GM13977 (cell line): Measurements from ENCODE around the gene GSTT4.
"Not testable (repeated sequence)": the region's sequence is repeated elsewhere in the genome, so short reads cannot be mapped to it uniquely, and the experiment has no call there.

Source experiments
- DNase-seq: peaks from one replicate; pipeline ENCODE4 v3.0.0; 2012; ENCODE audit warnings: low spot score
- in situ Hi-C: fragments of 300-500 bp; cut with MboI; formaldehyde crosslinking; loops from one replicate; pipeline ENCODE4 v1.12.0; 2022; ENCODE audit warnings: low sequenced_read_pairs, low pct_unique_long_range_greater_than_20kb, mixed read lengths, inconsistent platforms; ENCODE audit not compliant: unreplicated experiment
- TF ChIP-seq, protein P1 (sequence below): IDR thresholded peaks from 2 replicates; pipeline ENCODE4 v1.5.1; 2012; ENCODE audit warnings: mild to moderate bottlenecking, control low read depth; ENCODE audit not compliant: insufficient read depth; ENCODE audit errors: extremely low read depth, missing control alignments

Gene GSTT4

DNA sequence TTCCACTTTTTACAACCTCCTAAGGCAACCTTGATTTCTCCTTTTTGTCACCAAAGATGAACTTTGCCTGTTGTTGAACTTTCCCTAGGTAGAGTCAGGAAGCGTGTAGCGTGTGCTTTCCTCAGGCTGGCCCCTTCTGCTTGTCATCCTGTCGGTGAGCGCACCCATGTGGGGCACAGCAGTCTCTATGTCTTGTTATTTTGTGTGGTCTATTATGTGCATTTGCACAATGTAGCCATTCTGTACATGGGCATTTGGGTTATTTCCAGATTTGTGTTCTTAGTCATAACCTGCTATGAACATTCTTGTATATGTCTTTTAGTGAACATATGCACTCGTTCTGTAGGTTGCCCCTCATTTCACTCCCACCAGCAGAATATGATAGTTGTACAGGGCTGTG is 40.8 kb upstream of the GSTT4 start:
- no peak for DNase-seq
- TF ChIP-seq, protein P1, sequence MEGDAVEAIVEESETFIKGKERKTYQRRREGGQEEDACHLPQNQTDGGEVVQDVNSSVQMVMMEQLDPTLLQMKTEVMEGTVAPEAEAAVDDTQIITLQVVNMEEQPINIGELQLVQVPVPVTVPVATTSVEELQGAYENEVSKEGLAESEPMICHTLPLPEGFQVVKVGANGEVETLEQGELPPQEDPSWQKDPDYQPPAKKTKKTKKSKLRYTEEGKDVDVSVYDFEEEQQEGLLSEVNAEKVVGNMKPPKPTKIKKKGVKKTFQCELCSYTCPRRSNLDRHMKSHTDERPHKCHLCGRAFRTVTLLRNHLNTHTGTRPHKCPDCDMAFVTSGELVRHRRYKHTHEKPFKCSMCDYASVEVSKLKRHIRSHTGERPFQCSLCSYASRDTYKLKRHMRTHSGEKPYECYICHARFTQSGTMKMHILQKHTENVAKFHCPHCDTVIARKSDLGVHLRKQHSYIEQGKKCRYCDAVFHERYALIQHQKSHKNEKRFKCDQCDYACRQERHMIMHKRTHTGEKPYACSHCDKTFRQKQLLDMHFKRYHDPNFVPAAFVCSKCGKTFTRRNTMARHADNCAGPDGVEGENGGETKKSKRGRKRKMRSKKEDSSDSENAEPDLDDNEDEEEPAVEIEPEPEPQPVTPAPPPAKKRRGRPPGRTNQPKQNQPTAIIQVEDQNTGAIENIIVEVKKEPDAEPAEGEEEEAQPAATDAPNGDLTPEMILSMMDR = no peak
- in situ Hi-C loops = no loop called here

DNA sequence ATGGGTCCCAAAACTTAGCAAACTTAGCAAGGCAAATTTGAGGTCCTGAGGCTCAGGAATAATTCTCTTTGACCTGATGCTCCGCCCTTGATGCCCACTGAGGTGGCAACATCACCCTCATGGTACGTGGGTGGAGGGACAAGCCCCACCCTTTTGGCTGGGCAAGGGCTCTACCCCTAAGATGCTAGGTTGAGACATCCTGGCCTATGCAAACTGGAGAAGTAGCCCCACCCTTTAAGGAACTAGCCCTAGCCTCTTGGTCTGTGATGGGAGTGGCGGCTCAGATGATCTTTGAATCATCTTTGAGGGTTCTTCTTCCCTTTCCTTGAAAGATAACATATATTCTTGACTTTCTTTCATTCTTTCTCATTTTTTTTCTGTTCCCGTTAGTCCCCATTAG is 38.7 kb upstream of the GSTT4 start:
- DNase-seq = no peak
- TF ChIP-seq, protein P1 = no peak
- in situ Hi-C loops = no loop called here

DNA sequence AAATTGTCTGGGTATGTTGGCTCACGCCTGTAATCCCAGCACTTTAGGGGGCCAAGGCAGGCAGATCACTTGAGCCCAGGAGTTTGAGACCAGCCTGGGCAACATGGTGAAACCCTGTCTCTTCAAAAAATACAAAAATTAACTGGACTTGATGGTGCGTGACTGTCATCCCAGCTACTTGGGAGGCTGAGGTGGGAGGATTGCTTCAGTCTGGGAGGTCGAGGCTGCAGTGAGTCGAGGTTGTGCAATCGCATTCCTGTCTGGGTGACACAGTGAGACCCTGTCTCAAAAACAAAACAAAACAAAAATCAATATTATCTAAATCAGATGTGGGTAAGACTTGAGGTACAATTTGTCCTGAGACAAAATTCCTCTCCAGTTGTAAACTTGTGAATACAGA is 38.2 kb upstream of the GSTT4 start:
- in situ Hi-C loops, DNase-seq: not testable (repeated sequence)

DNA sequence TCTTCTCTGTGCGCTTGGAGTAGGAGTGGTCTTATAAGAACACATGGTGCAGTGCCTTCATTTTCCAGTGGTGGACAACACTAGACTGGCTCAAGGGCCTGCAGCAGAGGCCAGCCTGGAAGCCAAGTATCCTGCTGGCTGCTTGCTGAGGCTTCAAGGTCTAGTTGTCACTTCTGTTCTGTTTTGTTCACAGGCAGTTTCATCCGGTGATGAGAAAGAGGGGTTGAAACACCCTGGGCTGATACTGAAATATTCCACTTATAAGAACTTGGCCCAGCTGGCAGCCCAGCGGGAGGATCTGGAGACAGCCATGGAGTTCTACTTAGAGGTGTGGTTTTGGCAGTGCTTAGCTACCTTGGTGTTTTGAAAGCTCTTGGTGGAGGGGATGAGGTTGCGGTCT is 35.7 kb upstream of the GSTT4 start:
- TF ChIP-seq, protein P1 = no peak
- in situ Hi-C loops = no loop called here
- DNase-seq = no peak

DNA sequence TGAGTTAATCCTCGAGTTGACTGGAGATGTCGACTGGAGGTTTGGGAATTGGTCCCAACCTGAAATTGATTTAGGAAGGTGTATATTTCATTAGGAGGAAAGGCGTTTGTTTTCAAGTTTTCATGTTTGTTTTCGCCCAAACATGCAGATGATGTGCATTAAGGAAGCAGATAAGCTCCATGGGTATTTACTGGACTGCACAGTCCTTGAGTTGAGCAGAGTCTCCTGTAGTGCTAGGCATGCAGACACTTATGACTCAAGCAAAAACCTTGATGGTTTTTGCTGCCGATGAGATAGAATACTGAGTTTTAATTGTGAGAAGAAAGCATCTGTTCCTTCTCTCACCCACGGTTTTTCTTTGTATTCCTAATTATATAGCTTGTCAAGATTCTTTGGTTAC is 33.8 kb upstream of the GSTT4 start:
- in situ Hi-C loops = no loop called here
- no peak for DNase-seq
- TF ChIP-seq, protein P1 = no peak

DNA sequence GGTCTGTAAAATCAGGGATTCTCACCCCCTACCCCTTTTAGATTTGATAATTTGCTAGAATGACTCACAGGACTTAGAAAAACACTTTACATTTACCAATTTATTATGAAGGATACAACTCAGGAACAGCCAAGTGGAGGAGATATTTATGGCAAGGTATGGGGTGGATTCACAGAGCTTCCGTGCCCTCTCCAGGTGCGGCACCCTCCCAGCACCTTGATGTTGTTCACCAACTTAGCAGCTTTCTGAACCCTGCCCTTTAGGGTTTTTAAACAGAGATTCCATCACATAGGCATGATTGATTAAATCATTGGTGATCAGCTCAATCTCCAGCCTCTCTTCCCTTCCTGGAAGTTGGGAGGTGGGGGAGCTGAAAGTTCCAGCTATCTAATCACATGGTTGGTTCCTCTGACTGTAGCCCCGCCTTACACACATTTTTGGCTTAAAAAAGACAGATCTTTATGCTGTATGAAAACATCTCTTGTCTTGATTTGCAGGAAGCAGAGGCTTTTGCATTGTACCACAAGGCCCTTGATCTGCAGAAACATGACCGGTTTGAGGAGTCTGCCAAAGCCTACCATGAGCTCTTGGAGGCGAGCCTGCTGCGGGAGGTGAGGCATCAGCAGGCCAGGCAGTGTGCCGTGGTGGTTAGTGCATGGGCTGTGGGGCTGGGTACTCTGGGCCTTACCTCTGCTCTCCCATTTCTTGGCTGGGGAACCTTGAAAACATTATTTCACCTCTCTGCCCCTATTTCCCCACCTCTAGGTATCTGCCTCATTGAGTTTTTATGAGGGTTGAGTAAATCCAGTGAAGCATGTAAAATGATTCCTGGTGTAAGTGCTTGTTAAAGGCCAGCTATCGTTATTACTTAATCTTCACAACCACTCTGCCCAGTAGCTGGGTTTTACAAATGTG is 32.9 kb upstream of the GSTT4 start:
- TF ChIP-seq, protein P1 = no peak
- in situ Hi-C loops = no loop called here
- DNase-seq = no peak

DNA sequence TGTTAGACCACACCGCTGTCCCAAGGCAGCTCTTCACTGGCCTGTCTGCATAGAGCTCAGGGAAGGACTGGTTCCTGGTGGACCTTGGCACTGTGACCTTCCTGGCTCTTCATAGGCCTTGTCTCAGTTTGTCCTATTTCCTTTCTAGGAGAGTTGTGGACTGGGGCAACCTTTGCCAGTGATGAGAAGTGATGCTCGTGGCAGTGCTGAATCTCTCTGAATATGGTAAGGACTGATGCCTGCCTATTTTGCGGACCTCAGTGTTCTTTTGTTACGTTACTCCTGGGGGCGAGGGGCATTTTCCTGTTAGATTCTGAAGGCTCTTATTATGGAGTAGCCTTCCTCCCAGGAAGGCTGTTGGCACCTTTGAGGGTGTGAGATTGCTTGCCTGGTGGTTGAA is 30.0 kb upstream of the GSTT4 start:
- in situ Hi-C loops = no loop called here
- DNase-seq = no peak
- TF ChIP-seq, protein P1 = no peak
